Measurements from ENCODE around the gene ADAMTSL2.

The ADAMTSL2 gene

GRCh38 chr9:133587466-133587865, 53.0 kb downstream of the ADAMTSL2 start:
- DNase-seq (ENCODE audit: insufficient read length, low spot score) (no peak), FAIRE-seq (no peak)

GRCh38 chr9:133589454-133590227, 55.1 kb downstream of the ADAMTSL2 start:
- FAIRE-seq, result no peak

More at GRCh38 chr9:133587466-133587865, 53.0 kb downstream of the ADAMTSL2 start:
- TF ChIP-seq POLR2A (IDR thresholded peaks at IDR 0.05; ENCODE audit: low read depth, low read length) (no peak), SPI1 (IDR thresholded peaks at IDR 0.05; ENCODE audit: low read depth, low read length) (no peak)

GRCh38 chr9:133590231-133590855, 55.8 kb downstream of the ADAMTSL2 start:
- FAIRE-seq (no peak), DNase-seq (ENCODE audit: insufficient read length, low spot score) (no peak)
- TF ChIP-seq TAF1 (IDR thresholded peaks at IDR 0.05; ENCODE audit: low read depth, low read length) (no peak), POLR2AphosphoS5 (IDR thresholded peaks at IDR 0.05; ENCODE audit: low read depth, low read length) (no peak), PAX5 (IDR thresholded peaks at IDR 0.05; ENCODE audit: insufficient read depth, low read length, severe bottlenecking) (no peak), SPI1 (IDR thresholded peaks at IDR 0.05; ENCODE audit: low read depth, low read length) (no peak), POLR2A (IDR thresholded peaks at IDR 0.05; ENCODE audit: low read depth, low read length) (no peak), POU2F2 (IDR thresholded peaks at IDR 0.05; ENCODE audit: low read depth, low read length) (no peak)

More at GRCh38 chr9:133589454-133590227, 55.1 kb downstream of the ADAMTSL2 start:
- TF ChIP-seq SPI1 (IDR thresholded peaks at IDR 0.05; ENCODE audit: low read depth, low read length) (no peak), POLR2A (IDR thresholded peaks at IDR 0.05; ENCODE audit: low read depth, low read length) (no peak)
- no peak for DNase-seq (ENCODE audit: insufficient read length, low spot score)

- TF ChIP-seq PAX5 (IDR thresholded peaks at IDR 0.05; ENCODE audit: insufficient read depth, low read length, severe bottlenecking) (no peak), POLR2A (IDR thresholded peaks at IDR 0.05; ENCODE audit: low read depth, low read length) (no peak), TAF1 (IDR thresholded peaks at IDR 0.05; ENCODE audit: low read depth, low read length) (no peak), SPI1 (IDR thresholded peaks at IDR 0.05; ENCODE audit: low read depth, low read length) (no peak), POLR2AphosphoS5 (IDR thresholded peaks at IDR 0.05; ENCODE audit: low read depth, low read length) (no peak), POU2F2 (IDR thresholded peaks at IDR 0.05; ENCODE audit: low read depth, low read length) (no peak)
- DNase-seq (ENCODE audit: insufficient read length, low spot score) (no peak), FAIRE-seq (no peak)
Measured at GRCh38 chr9:133591116-133591910, 56.8 kb downstream of the ADAMTSL2 start.

GRCh38 chr9:133591985-133592384, 57.5 kb downstream of the ADAMTSL2 start:
- TF ChIP-seq POU2F2 (IDR thresholded peaks at IDR 0.05; ENCODE audit: low read depth, low read length), result no peak
- no peak for TF ChIP-seq POLR2AphosphoS5 (IDR thresholded peaks at IDR 0.05; ENCODE audit: low read depth, low read length)
- TF ChIP-seq SPI1 (IDR thresholded peaks at IDR 0.05; ENCODE audit: low read depth, low read length), result no peak
- no peak for TF ChIP-seq POLR2A (IDR thresholded peaks at IDR 0.05; ENCODE audit: low read depth, low read length)
- TF ChIP-seq PAX5 (IDR thresholded peaks at IDR 0.05; ENCODE audit: insufficient read depth, low read length, severe bottlenecking), result no peak
- TF ChIP-seq TAF1 (IDR thresholded peaks at IDR 0.05; ENCODE audit: low read depth, low read length), result no peak
- no peak for DNase-seq (ENCODE audit: insufficient read length, low spot score)
- no peak for FAIRE-seq

- TF ChIP-seq POLR2A (IDR thresholded peaks at IDR 0.05; ENCODE audit: low read depth, low read length), result no peak
- no peak for TF ChIP-seq SPI1 (IDR thresholded peaks at IDR 0.05; ENCODE audit: low read depth, low read length)
- no peak for TF ChIP-seq TAF1 (IDR thresholded peaks at IDR 0.05; ENCODE audit: low read depth, low read length)
- TF ChIP-seq POU2F2 (IDR thresholded peaks at IDR 0.05; ENCODE audit: low read depth, low read length), result no peak
- no peak for TF ChIP-seq POLR2AphosphoS5 (IDR thresholded peaks at IDR 0.05; ENCODE audit: low read depth, low read length)
- no peak for TF ChIP-seq PAX5 (IDR thresholded peaks at IDR 0.05; ENCODE audit: insufficient read depth, low read length, severe bottlenecking)
- no peak for FAIRE-seq
- no peak for DNase-seq (ENCODE audit: insufficient read length, low spot score)
Measured at GRCh38 chr9:133592731-133593409, 58.4 kb downstream of the ADAMTSL2 start.

- TF ChIP-seq PAX5 (IDR thresholded peaks at IDR 0.05; ENCODE audit: insufficient read depth, low read length, severe bottlenecking) (no peak), POLR2A (IDR thresholded peaks at IDR 0.05; ENCODE audit: low read depth, low read length) (no peak), SPI1 (IDR thresholded peaks at IDR 0.05; ENCODE audit: low read depth, low read length) (no peak), POLR2AphosphoS5 (IDR thresholded peaks at IDR 0.05; ENCODE audit: low read depth, low read length) (no peak), TAF1 (IDR thresholded peaks at IDR 0.05; ENCODE audit: low read depth, low read length) (no peak), POU2F2 (IDR thresholded peaks at IDR 0.05; ENCODE audit: low read depth, low read length) (no peak)
- no peak for FAIRE-seq
- no peak for DNase-seq (ENCODE audit: insufficient read length, low spot score)
Measured at GRCh38 chr9:133593587-133594253, 59.2 kb downstream of the ADAMTSL2 start.

- FAIRE-seq (no peak), DNase-seq (ENCODE audit: insufficient read length, low spot score) (no peak)
- TF ChIP-seq POLR2A (IDR thresholded peaks at IDR 0.05; ENCODE audit: low read depth, low read length) (no peak), PAX5 (IDR thresholded peaks at IDR 0.05; ENCODE audit: insufficient read depth, low read length, severe bottlenecking) (no peak), TAF1 (IDR thresholded peaks at IDR 0.05; ENCODE audit: low read depth, low read length) (no peak)
Measured at GRCh38 chr9:133594310-133594709, 59.8 kb downstream of the ADAMTSL2 start.

GRCh38 chr9:133595910-133596309, 61.4 kb downstream of the ADAMTSL2 start:
- FAIRE-seq (no peak), DNase-seq (ENCODE audit: insufficient read length, low spot score) (no peak)
- TF ChIP-seq SPI1 (IDR thresholded peaks at IDR 0.05; ENCODE audit: low read depth, low read length) (no peak), POLR2AphosphoS5 (IDR thresholded peaks at IDR 0.05; ENCODE audit: low read depth, low read length) (no peak), POLR2A (IDR thresholded peaks at IDR 0.05; ENCODE audit: low read depth, low read length) (no peak), POU2F2 (IDR thresholded peaks at IDR 0.05; ENCODE audit: low read depth, low read length) (no peak), PAX5 (IDR thresholded peaks at IDR 0.05; ENCODE audit: insufficient read depth, low read length, severe bottlenecking) (no peak), TAF1 (IDR thresholded peaks at IDR 0.05; ENCODE audit: low read depth, low read length) (no peak)
